Brain microvascular endothelial cell (primary cell): ENCODE measurements around the gene CTDP1.

Experiments used
- DNase-seq: peaks from one replicate; pipeline ENCODE4 v3.0.0-alpha.2; 2020
- H3K27ac ChIP-seq: fragments of 250-450 bp; sonication (Bioruptor Pico); 2 replicates; pipeline ENCODE4 v1.5.1; 2020; ENCODE audit warnings: mild to moderate bottlenecking, moderate library complexity
- H3K27me3 ChIP-seq: fragments of 250-450 bp; sonication (Bioruptor Pico); replicated peaks from 2 replicates; pipeline ENCODE4 v1.5.1; 2020; ENCODE audit warnings: mild to moderate bottlenecking
- H3K36me3 ChIP-seq: fragments of 250-450 bp; sonication (Bioruptor Pico); replicated peaks from 2 replicates; pipeline ENCODE4 v1.5.1; 2020; ENCODE audit warnings: mild to moderate bottlenecking
- H3K4me3 ChIP-seq: 2 replicates; pipeline ENCODE4 v1.5.1; 2011; ENCODE audit warnings: low read depth, mild to moderate bottlenecking, control low read depth, low read length, moderate library complexity
- CTCF ChIP-seq: IDR thresholded peaks from 2 replicates; pipeline ENCODE4 v1.5.1; 2011; ENCODE audit warnings: low read depth, mild to moderate bottlenecking, moderate library complexity, low read length, control low read depth, inconsistent platforms; ENCODE audit errors: missing control alignments
- in situ Hi-C: cut with HindIII; loops from 2 replicates; pipeline ENCODE4 v1.10.0; 2017; ENCODE audit warnings: low sequenced_read_pairs, low pct_ligation_motif_present

Gene CTDP1

GRCh38 chr18:79789901-79790890, 110.6 kb downstream of the CTDP1 start:
- Histone ChIP-seq H3K36me3 (no peaks in the 10 kb centered on the region), H3K27ac (no peak overlapping the region), H3K27me3 (peaks cover 24% of the 10 kb centered on the region), H3K4me3 (no peak overlapping the region)
- in situ Hi-C loops = no loop called here
- no peak for TF ChIP-seq CTCF
- no peak for DNase-seq

- H3K36me3 ChIP-seq = no peaks in the 10 kb centered on the region
- peak overlapping the region; percentile 63 for H3K27ac ChIP-seq
- no peak overlapping the region for H3K4me3 ChIP-seq
- DNase-seq = peak; percentile 98
- in situ Hi-C loops = no loop called here
- no peak for TF ChIP-seq CTCF
- peaks cover 22% of the 10 kb centered on the region for H3K27me3 ChIP-seq
Measured at GRCh38 chr18:79790996-79791972, 111.7 kb downstream of the CTDP1 start.

GRCh38 chr18:79792096-79792987, 112.7 kb downstream of the CTDP1 start:
- Histone ChIP-seq H3K27ac (peak overlapping the region; percentile 59), H3K4me3 (no peak overlapping the region), H3K27me3 (peaks cover 14% of the 10 kb centered on the region), H3K36me3 (no peaks in the 10 kb centered on the region)
- TF ChIP-seq CTCF = no peak
- DNase-seq = no peak
- in situ Hi-C loops = no loop called here

- Histone ChIP-seq H3K27ac (no peak overlapping the region), H3K4me3 (no peak overlapping the region), H3K36me3 (no peaks in the 10 kb centered on the region), H3K27me3 (peaks cover 11% of the 10 kb centered on the region)
- DNase-seq = no peak
- in situ Hi-C loops = no loop called here
- no peak for TF ChIP-seq CTCF
Measured at GRCh38 chr18:79792988-79793355, 113.4 kb downstream of the CTDP1 start.

- Histone ChIP-seq H3K4me3 (no peak overlapping the region), H3K27ac (no peak overlapping the region), H3K36me3 (no peaks in the 10 kb centered on the region), H3K27me3 (peaks cover 19% of the 10 kb centered on the region)
- no peak for DNase-seq
- no peak for TF ChIP-seq CTCF
- in situ Hi-C loops = no loop called here
Measured at GRCh38 chr18:79794846-79795245, 115.2 kb downstream of the CTDP1 start.
